Panc1 (cell line): ENCODE data around the gene PLEKHD1. TPM values are rescaled to one million over a fixed set of nuclear protein-coding genes. Genes with fewer than 3 reads are reported as not detected.

ENCODE experiments used
- ATAC-seq: fragments of 200-7000 bp; cut with Tn5 transposase; 2 replicates; pipeline ENCODE4 v1.9.1; 2020; ENCODE audit warnings: mild to moderate bottlenecking, moderate library complexity
- BruUV-seq: library from RNA; stranded (reverse); fragments of 400-500 nt; replicated peaks from 2 replicates; lab custom pipeline; 2021; lab: Mats Ljungman, UMichigan
- CTCF ChIA-PET: fragments of 300-600 bp; sonication (Branson Sonifier 250); formaldehyde crosslinking; loops from one replicate; lab custom pipeline; 2022; ENCODE audit warnings: antibody characterized with exemption; lab: Charles Lee
- POLR2A ChIA-PET: fragments of 300-600 bp; sonication (Branson Sonifier 250); formaldehyde crosslinking; loops from one replicate; lab custom pipeline; 2022; ENCODE audit warnings: antibody characterized with exemption; lab: Charles Lee
- DNase-seq: peaks from one replicate; pipeline ENCODE4 v3.0.0-alpha.2; 2010; ENCODE audit warnings: low read depth, low spot score
- H3K27ac ChIP-seq: 2 replicates; pipeline ENCODE4 v1.5.1; 2011; ENCODE audit warnings: mild to moderate bottlenecking, low read length, inconsistent platforms
- H3K27me3 ChIP-seq: fragments of 200-500 bp; sonication (Bioruptor generic); 2 replicates; pipeline ENCODE4 v1.6.0; 2014; ENCODE audit warnings: low read length, inconsistent platforms; ENCODE audit not compliant: control insufficient read depth, insufficient read depth
- H3K36me3 ChIP-seq: fragments of 200-500 bp; sonication (Bioruptor generic); 2 replicates; pipeline ENCODE4 v1.5.1; 2014; ENCODE audit warnings: inconsistent platforms, mild to moderate bottlenecking, low read length, moderate library complexity; ENCODE audit not compliant: control insufficient read depth, insufficient read depth
- H3K4me1 ChIP-seq: 2 replicates; pipeline ENCODE4 v1.5.1; 2011; ENCODE audit warnings: inconsistent platforms, mild to moderate bottlenecking, low read length, moderate library complexity; ENCODE audit not compliant: control insufficient read depth, insufficient read depth
- H3K4me3 ChIP-seq, 2 experiments: 2 replicates each; pipeline ENCODE4 v1.5.1; 2011 to 2012; ENCODE audit warnings: low read depth in 2 of 2, low read length in 2 of 2, mild to moderate bottlenecking in 2 of 2, inconsistent platforms in 1 of 2, moderate library complexity in 1 of 2
- H3K9me3 ChIP-seq: fragments of 200-500 bp; sonication (Bioruptor generic); 2 replicates; pipeline ENCODE4 v1.5.1; 2014; ENCODE audit warnings: low read depth, mild to moderate bottlenecking, inconsistent platforms, low read length, moderate library complexity; ENCODE audit not compliant: control insufficient read depth, insufficient read depth
- CTCF ChIP-seq: fragments of 450-650 bp; IDR thresholded peaks from 2 replicates; pipeline ENCODE4 v1.5.1; 2017; ENCODE audit warnings: mild to moderate bottlenecking
- POLR2AphosphoS5 ChIP-seq: IDR thresholded peaks from 2 replicates; pipeline ENCODE4 v1.6.1; 2012; ENCODE audit warnings: mild to moderate bottlenecking, low read depth, low read length, moderate library complexity
- SIN3A ChIP-seq: IDR thresholded peaks from 2 replicates; pipeline ENCODE4 v1.6.1; 2012; ENCODE audit warnings: low read depth, mild to moderate bottlenecking, low read length, moderate library complexity, borderline replicate concordance; ENCODE audit not compliant: insufficient read depth
- TCF7L2 ChIP-seq: IDR thresholded peaks from 2 replicates; pipeline ENCODE4 v1.6.1; 2011; ENCODE audit warnings: mild to moderate bottlenecking, low read depth, low read length, inconsistent platforms
- in situ Hi-C: cut with HindIII; loops from 2 replicates; pipeline ENCODE4 v1.10.0; 2016; ENCODE audit warnings: low sequenced_read_pairs, low pct_unique_long_range_greater_than_20kb
- intact Hi-C: fragments of 100-400 bp; cut with micrococcal nuclease; formaldehyde crosslinking; loops from one replicate; pipeline ENCODE4 v1.10.0; 2022; ENCODE audit not compliant: unreplicated experiment
- total RNA-seq: library from RNA; stranded (reverse); gene quantifications from one replicate; pipeline ENCODE4 v1.2.1, GENCODE V29; 2021; ENCODE audit not compliant: unreplicated experiment
- TF ChIP-seq, protein P1 (sequence below), 2 experiments: IDR thresholded peaks; 2 replicates each; pipeline ENCODE4 v1.6.1; 2011 to 2012; ENCODE audit warnings: low read depth in 2 of 2, control low read depth in 1 of 2, low read length in 1 of 2, mild to moderate bottlenecking in 1 of 2, moderate library complexity in 1 of 2; ENCODE audit not compliant: insufficient read depth in 1 of 2

Gene PLEKHD1
- total RNA-seq, 1 experiment from 2014 or later: 0.08 TPM

DNA sequence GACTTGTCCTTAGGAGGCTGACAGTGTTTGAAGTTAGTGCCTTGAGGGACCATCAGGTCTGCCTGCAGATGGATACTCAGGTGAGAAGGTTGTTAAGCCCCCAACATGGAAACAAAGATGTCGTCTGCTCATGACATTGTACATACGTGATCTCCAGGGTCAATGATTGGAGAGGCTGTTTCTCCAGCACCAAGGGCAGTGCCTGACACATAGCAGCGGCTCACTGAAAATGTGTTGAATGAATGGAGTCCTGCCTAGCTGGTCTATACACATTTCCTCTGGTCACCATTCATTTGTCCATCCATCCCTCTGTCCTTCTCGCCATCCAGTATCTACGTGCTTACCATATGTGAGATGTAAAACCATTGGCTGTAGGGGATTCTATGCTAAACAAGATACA is 83.0 kb downstream of the PLEKHD1 start:
- Histone ChIP-seq H3K9me3 (no peaks in the 10 kb centered on the region), H3K36me3 (no peaks in the 10 kb centered on the region), H3K27me3 (peaks cover 18% of the 10 kb centered on the region), H3K4me3 (no peak overlapping the region), H3K4me1 (no peaks in the 10 kb centered on the region), H3K27ac (no peak overlapping the region)
- BruUV-seq: no TSS peak
- CTCF ChIA-PET: no interaction called here
- ATAC-seq: no peak
- TF ChIP-seq, protein P1, sequence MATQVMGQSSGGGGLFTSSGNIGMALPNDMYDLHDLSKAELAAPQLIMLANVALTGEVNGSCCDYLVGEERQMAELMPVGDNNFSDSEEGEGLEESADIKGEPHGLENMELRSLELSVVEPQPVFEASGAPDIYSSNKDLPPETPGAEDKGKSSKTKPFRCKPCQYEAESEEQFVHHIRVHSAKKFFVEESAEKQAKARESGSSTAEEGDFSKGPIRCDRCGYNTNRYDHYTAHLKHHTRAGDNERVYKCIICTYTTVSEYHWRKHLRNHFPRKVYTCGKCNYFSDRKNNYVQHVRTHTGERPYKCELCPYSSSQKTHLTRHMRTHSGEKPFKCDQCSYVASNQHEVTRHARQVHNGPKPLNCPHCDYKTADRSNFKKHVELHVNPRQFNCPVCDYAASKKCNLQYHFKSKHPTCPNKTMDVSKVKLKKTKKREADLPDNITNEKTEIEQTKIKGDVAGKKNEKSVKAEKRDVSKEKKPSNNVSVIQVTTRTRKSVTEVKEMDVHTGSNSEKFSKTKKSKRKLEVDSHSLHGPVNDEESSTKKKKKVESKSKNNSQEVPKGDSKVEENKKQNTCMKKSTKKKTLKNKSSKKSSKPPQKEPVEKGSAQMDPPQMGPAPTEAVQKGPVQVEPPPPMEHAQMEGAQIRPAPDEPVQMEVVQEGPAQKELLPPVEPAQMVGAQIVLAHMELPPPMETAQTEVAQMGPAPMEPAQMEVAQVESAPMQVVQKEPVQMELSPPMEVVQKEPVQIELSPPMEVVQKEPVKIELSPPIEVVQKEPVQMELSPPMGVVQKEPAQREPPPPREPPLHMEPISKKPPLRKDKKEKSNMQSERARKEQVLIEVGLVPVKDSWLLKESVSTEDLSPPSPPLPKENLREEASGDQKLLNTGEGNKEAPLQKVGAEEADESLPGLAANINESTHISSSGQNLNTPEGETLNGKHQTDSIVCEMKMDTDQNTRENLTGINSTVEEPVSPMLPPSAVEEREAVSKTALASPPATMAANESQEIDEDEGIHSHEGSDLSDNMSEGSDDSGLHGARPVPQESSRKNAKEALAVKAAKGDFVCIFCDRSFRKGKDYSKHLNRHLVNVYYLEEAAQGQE (IDR thresholded peaks at IDR 0.05; ENCODE audit: insufficient read depth in 1 of 2, low read depth in 2 of 2, low read length in 1 of 2): peak; percentile 42 to 50; a peak in 2 of 4 replicates
- TF ChIP-seq CTCF: no peak
- POLR2A ChIA-PET: no interaction called here
- in situ Hi-C loops: no loop called here
- DNase-seq: no peak
- intact Hi-C loops: no loop called here

GRCh38 chr14:69569859-69570258 is 85.3 kb downstream of the PLEKHD1 start:
- no peak for TF ChIP-seq TCF7L2
- no peak for TF ChIP-seq SIN3A
- TF ChIP-seq CTCF: no peak
- no peak for TF ChIP-seq POLR2AphosphoS5
- TF ChIP-seq, protein P1 (IDR thresholded peaks at IDR 0.05; ENCODE audit: insufficient read depth in 1 of 2, low read depth in 2 of 2, low read length in 1 of 2): no peak
- BruUV-seq: no TSS peak
- Histone ChIP-seq H3K4me1 (no peaks in the 10 kb centered on the region), H3K27ac (no peak overlapping the region), H3K27me3 (peaks cover 18% of the 10 kb centered on the region), H3K36me3 (no peaks in the 10 kb centered on the region), H3K9me3 (no peaks in the 10 kb centered on the region), H3K4me3 (no peak overlapping the region)
- ATAC-seq (no peak), DNase-seq (no peak)
- in situ Hi-C loops (no loop called here), intact Hi-C loops (loop anchor here (5.0 kb wide), 1 partner anchor 33 kb away; no protein-coding TSS in a partner anchor)
- POLR2A ChIA-PET: no interaction called here
- CTCF ChIA-PET: no interaction called here
